KOPT-K1 (cell line): ENCODE data around the gene FBXO15.

Experiments used
- H3K27ac ChIP-seq: fragments of 200-600 bp; sonication (generic); 2 replicates; pipeline ENCODE4 v1.5.1; 2016; ENCODE audit warnings: antibody characterized with exemption, mild to moderate bottlenecking, low read depth, low read length; ENCODE audit not compliant: poor library complexity, severe bottlenecking
- H3K36me3 ChIP-seq: fragments of 200-600 bp; sonication (generic); 2 replicates; pipeline ENCODE4 v1.5.1; 2017; ENCODE audit warnings: antibody characterized with exemption, mild to moderate bottlenecking, low read length, moderate library complexity; ENCODE audit not compliant: insufficient read depth
- H3K9me3 ChIP-seq: fragments of 200-600 bp; sonication (generic); 2 replicates; pipeline ENCODE4 v1.5.1; 2017; ENCODE audit warnings: antibody characterized with exemption, low read length, mild to moderate bottlenecking; ENCODE audit not compliant: insufficient read depth, poor library complexity, severe bottlenecking

Gene FBXO15

DNA sequence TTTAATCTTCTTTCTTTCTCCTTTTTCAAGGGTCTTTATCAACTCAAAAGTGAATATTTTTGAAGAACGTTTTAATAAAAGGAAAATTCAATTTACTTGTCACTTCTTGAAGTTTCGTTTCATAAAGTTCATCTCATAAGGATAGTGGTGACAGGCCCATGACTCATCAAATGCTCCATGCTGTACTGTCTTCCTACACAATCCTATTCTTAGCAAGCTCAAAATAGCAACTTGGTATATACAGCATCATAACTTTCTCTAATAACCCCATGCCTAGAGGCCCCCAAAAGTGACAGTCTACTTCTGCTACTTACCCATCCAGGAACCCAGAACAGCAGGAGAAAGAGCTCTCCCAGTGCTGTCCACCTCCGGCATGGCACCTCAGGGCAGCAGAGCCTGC is 7.7 kb downstream of the FBXO15 start:
- H3K9me3 ChIP-seq, result no peaks in the 10 kb centered on the region
- H3K36me3 ChIP-seq, result no peaks in the 10 kb centered on the region
- no peak overlapping the region for H3K27ac ChIP-seq

DNA sequence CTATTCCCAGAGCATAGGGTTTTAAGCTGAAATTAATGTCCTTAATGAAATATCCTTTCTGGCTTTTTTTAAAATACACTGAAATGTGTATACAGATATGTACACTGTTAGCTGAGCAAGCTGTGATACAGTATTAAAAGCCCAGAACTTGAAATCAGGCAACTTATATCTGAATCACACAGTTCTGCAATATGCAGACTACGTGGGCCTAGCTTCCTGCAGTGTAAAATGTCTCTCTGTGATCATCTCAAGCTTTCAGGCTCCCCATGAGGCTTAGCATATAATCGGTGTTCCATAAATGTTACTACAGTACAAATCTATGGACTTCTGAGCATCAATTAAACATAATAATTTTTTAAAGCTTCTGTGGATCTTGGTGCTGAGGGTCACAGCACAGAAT is 8.2 kb downstream of the FBXO15 start:
- H3K36me3 ChIP-seq, result no peaks in the 10 kb centered on the region
- H3K9me3 ChIP-seq, result no peaks in the 10 kb centered on the region
- H3K27ac ChIP-seq, result no peak overlapping the region

- no peak overlapping the region for H3K27ac ChIP-seq
- H3K9me3 ChIP-seq, result no peaks in the 10 kb centered on the region
- no peaks in the 10 kb centered on the region for H3K36me3 ChIP-seq
Measured at GRCh38 chr18:74137920-74138538, 9.6 kb downstream of the FBXO15 start.

- no peaks in the 10 kb centered on the region for H3K9me3 ChIP-seq
- no peaks in the 10 kb centered on the region for H3K36me3 ChIP-seq
- H3K27ac ChIP-seq, result no peak overlapping the region
Measured at GRCh38 chr18:74132201-74132600, 15.4 kb downstream of the FBXO15 start.

- Histone ChIP-seq H3K9me3 (no peaks in the 10 kb centered on the region), H3K27ac (no peak overlapping the region), H3K36me3 (no peaks in the 10 kb centered on the region)
Measured at GRCh38 chr18:74131124-74131523, 16.5 kb downstream of the FBXO15 start.

DNA sequence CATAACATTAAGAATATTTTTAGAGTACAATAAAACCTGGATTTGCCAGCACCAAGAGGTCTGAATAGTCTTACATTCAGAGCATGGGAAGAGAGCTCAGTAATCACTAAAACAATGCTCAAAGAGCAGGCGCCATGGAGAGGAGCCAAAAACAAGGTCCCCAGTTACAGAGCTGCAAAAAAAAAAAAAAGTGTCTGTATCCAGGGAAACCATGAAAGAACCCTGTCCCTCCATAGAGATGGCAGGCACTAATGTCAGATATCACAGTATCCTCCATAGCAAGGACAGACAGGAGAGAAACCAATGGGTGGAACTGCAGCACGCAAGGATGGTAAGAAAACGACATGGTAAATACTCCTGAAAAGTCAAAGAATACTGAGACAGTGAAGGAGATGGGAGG is 19.5 kb downstream of the FBXO15 start:
- no peaks in the 10 kb centered on the region for H3K9me3 ChIP-seq
- H3K27ac ChIP-seq, result no peak overlapping the region
- no peaks in the 10 kb centered on the region for H3K36me3 ChIP-seq

DNA sequence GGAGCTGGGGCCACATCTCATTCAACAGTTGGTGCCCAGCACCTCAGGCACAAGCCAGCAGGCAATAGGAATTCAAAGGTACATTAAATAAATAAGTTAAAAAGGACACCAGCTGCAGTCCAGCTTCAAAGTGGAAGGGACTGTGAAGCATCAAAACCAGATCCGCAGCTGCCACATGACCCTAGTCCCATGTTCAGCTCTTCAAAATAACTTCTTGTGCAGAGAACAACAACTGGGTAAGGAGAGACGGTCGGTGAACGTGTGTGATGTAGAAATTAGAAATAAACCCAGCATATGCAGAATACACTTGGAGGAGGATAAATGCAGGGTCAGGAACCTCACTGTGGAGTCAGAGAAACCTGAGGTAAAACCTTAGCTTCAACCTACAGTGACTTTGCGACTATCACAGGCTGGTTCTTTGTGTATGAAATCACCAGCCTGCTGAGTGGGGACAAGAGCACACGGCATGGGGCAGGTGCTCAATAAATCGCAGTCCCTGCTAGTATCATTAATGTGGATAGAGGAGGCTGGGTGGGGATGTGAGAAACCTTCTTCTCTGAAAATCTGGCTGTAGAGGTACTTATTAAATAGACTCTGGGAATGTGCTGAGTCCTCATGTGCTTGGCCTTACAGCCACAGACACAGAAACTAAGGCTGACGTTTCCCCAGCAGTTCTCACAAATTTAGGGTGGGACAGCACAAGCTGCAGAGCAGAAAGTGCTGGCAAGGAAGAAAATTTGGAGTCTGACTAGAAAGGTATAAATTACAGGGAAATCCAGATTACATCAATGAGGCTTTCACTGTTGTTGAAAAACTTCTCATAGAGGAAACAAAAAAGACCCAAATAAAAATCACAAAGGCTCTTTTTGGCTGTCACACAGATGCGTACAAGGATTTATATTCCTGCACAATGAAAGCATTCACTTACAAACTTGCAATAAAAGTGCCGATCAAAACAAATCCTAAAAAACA is 20.7 kb downstream of the FBXO15 start:
- no peaks in the 10 kb centered on the region for H3K9me3 ChIP-seq
- H3K36me3 ChIP-seq, result no peaks in the 10 kb centered on the region
- H3K27ac ChIP-seq, result no peak overlapping the region

- no peaks in the 10 kb centered on the region for H3K9me3 ChIP-seq
- H3K27ac ChIP-seq, result no peak overlapping the region
- H3K36me3 ChIP-seq, result no peaks in the 10 kb centered on the region
Measured at GRCh38 chr18:74124642-74125041, 23.0 kb downstream of the FBXO15 start.

- Histone ChIP-seq H3K27ac (no peak overlapping the region), H3K9me3 (no peaks in the 10 kb centered on the region), H3K36me3 (no peaks in the 10 kb centered on the region)
Measured at GRCh38 chr18:74123200-74123599, 24.4 kb downstream of the FBXO15 start.

GRCh38 chr18:74116633-74117554 is 30.7 kb downstream of the FBXO15 start:
- H3K36me3 ChIP-seq, result no peaks in the 10 kb centered on the region
- no peak overlapping the region for H3K27ac ChIP-seq

DNA sequence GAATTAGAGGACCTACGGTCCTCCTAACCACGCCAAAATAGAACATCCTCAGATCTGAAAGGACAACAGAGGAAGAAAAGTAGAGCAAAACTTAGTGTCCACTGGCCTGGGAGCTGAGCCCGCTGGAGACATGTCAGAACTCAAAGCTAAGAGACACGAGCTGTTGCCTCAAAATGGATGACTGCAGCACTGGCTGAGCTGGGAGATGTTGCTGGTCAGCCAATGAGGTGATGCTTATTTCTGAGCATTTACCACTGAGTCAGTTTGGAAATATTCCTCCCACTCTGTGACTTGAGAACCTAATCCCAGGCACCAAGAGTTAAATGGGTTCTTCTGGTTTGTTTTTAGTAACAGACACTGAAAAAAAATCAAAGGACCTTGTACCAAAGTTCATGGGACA is 32.6 kb downstream of the FBXO15 start:
- Histone ChIP-seq H3K27ac (no peak overlapping the region), H3K36me3 (no peaks in the 10 kb centered on the region), H3K9me3 (no peaks in the 10 kb centered on the region)

More at GRCh38 chr18:74116633-74117554, 30.7 kb downstream of the FBXO15 start:
- H3K9me3 ChIP-seq, result no peaks in the 10 kb centered on the region

GRCh38 chr18:74114116-74114515 is 33.5 kb downstream of the FBXO15 start:
- Histone ChIP-seq H3K27ac (no peak overlapping the region), H3K9me3 (no peaks in the 10 kb centered on the region), H3K36me3 (no peaks in the 10 kb centered on the region)

- Histone ChIP-seq H3K9me3 (no peaks in the 10 kb centered on the region), H3K27ac (no peak overlapping the region), H3K36me3 (no peaks in the 10 kb centered on the region)
Measured at GRCh38 chr18:74113711-74114110, 33.9 kb downstream of the FBXO15 start.

GRCh38 chr18:74110976-74111375 is 36.7 kb downstream of the FBXO15 start:
- no peaks in the 10 kb centered on the region for H3K9me3 ChIP-seq
- no peak overlapping the region for H3K27ac ChIP-seq
- H3K36me3 ChIP-seq, result no peaks in the 10 kb centered on the region

GRCh38 chr18:74110149-74110548 is 37.5 kb downstream of the FBXO15 start:
- no peaks in the 10 kb centered on the region for H3K9me3 ChIP-seq
- H3K36me3 ChIP-seq, result no peaks in the 10 kb centered on the region
- H3K27ac ChIP-seq, result no peak overlapping the region
